Sigmoid colon (tissue), 4 donors: ENCODE data around the gene CIAO3.
A peak's percentile ranks its signal among the peaks of the same experiment; 100 is the strongest.
"Not testable (repeated sequence)": the region's sequence is repeated elsewhere in the genome, so short reads cannot be mapped to it uniquely, and the experiment has no call there.

Experiments used
- EP300 ChIP-seq, 4 donors: sonication (generic); formaldehyde crosslinking; IDR thresholded peaks; one replicate each; pipeline ENCODE4 v1.6.1; 2017; ENCODE audit warnings: antibody characterized with exemption in 4 of 4
- POLR2AphosphoS5 ChIP-seq, 4 donors: sonication (generic); formaldehyde crosslinking; IDR thresholded peaks; one replicate each; pipeline ENCODE4 v1.6.1; 2017; ENCODE audit warnings: antibody characterized with exemption in 4 of 4
- TF ChIP-seq, protein P1 (sequence below), 4 experiments: fragments of 450-650 bp in 3 of 4; fragments of 200-600 bp in 1 of 4; IDR thresholded peaks; one replicate each; pipeline ENCODE4 v1.5.1; 2016 to 2019; ENCODE audit warnings: antibody characterized with exemption in 4 of 4, mild to moderate bottlenecking in 3 of 4, moderate library complexity in 2 of 4

DNA sequence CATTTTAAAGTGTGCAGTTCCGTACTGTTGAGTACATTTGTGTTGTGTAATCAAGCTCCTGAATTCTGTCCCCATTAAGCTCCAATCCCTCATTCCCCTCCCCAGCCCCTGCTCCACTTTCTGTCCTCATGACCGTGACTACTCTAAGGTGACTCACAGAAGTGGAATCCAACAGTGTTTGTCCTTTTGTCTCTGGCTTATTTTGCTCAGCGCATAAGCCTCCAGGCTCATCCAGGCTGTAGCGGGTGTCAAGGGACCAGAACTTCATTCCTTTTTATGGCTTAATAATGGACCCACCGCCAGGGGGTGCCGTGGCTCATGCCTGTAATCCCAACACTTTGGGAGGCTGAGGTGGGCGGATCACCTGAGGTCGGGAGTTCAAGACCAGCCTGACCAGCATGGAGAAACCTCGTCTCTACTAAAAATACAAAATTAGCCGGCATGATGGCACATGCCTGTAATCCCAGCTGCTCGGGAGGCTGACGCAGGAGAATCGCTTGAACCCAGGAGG, 28.0 kb downstream of the CIAO3 start:
- peak in 1 of 4 donors; percentile 6 for TF ChIP-seq POLR2AphosphoS5 (IDR thresholded peaks at IDR 0.05)
- TF ChIP-seq, protein P1, sequence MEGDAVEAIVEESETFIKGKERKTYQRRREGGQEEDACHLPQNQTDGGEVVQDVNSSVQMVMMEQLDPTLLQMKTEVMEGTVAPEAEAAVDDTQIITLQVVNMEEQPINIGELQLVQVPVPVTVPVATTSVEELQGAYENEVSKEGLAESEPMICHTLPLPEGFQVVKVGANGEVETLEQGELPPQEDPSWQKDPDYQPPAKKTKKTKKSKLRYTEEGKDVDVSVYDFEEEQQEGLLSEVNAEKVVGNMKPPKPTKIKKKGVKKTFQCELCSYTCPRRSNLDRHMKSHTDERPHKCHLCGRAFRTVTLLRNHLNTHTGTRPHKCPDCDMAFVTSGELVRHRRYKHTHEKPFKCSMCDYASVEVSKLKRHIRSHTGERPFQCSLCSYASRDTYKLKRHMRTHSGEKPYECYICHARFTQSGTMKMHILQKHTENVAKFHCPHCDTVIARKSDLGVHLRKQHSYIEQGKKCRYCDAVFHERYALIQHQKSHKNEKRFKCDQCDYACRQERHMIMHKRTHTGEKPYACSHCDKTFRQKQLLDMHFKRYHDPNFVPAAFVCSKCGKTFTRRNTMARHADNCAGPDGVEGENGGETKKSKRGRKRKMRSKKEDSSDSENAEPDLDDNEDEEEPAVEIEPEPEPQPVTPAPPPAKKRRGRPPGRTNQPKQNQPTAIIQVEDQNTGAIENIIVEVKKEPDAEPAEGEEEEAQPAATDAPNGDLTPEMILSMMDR (IDR thresholded peaks at IDR 0.05) = peak in 1 of 4 experiments; percentile 12
- not testable (repeated sequence) for TF ChIP-seq EP300 (IDR thresholded peaks at IDR 0.05)
